AG09309 (cell line): Measurements from ENCODE around the gene C6orf62.

Experiments used
- DNase-seq: peaks from one replicate; pipeline ENCODE4 v3.0.0-alpha.2; 2010; ENCODE audit warnings: low read depth
- H3K4me3 ChIP-seq: 2 replicates; pipeline ENCODE4 v1.5.1; 2011; ENCODE audit warnings: mild to moderate bottlenecking, low read depth, low read length, moderate library complexity; ENCODE audit not compliant: control insufficient read depth
- CTCF ChIP-seq: IDR thresholded peaks from 2 replicates; pipeline ENCODE4 v1.5.1; 2011; ENCODE audit warnings: mild to moderate bottlenecking, low read depth, low read length, inconsistent platforms; ENCODE audit not compliant: insufficient read depth, control insufficient read depth; ENCODE audit errors: missing control alignments

C6orf62 gene

GRCh38 chr6:24709014-24709711 is 9.8 kb downstream of the C6orf62 start:
- H3K4me3 ChIP-seq, result no peak overlapping the region
- no peak for TF ChIP-seq CTCF
- DNase-seq, result no peak

- no peak overlapping the region for H3K4me3 ChIP-seq
- TF ChIP-seq CTCF, result no peak
- DNase-seq, result no peak
Observed at GRCh38 chr6:24708612-24709011, 10.3 kb downstream of the C6orf62 start.

- TF ChIP-seq CTCF, result no peak
- DNase-seq, result no peak
- H3K4me3 ChIP-seq, result no peak overlapping the region
Observed at GRCh38 chr6:24704468-24704867, 14.5 kb downstream of the C6orf62 start.

GRCh38 chr6:24702720-24703282 is 16.2 kb downstream of the C6orf62 start:
- no peak for TF ChIP-seq CTCF
- H3K4me3 ChIP-seq, result no peak overlapping the region
- no peak for DNase-seq

- H3K4me3 ChIP-seq, result no peak overlapping the region
- TF ChIP-seq CTCF, result no peak
- DNase-seq, result no peak
Observed at GRCh38 chr6:24699521-24700359, 19.2 kb downstream of the C6orf62 start.

GRCh38 chr6:24696097-24696496 is 22.9 kb downstream of the C6orf62 start:
- no peak for DNase-seq
- no peak overlapping the region for H3K4me3 ChIP-seq
- TF ChIP-seq CTCF, result no peak
